ENCODE measurements around the gene TCF12. TPM values are rescaled to one million over a fixed set of nuclear protein-coding genes. Genes with fewer than 3 reads are reported as not detected.

TCF12 gene
- total RNA-seq, 3 donors from 2014 or later (not counting 1 experiment from before 2014, with no cell fraction given) = 84.1 to 111 (median 107) TPM

DNA sequence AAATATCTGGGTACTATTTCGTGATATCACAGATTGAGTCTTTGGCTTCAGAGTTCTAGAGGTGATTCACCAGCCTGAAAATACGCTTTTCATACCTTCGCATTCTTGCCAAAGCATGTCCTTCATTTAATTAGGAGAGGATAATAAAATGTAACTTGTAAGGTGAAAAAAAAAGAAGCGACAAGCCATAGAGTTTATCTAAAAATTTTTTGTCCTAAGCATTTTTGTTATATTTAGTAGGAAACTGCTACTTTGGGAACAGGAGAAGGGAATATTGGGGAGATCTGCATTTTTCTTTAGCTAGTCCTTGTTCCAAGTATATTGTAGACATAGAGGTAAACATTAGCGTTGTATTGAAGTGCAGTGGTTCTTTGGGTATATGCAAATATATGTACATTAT, 120.1 kb downstream of the TCF12 start:
- no peak overlapping the region for H3K4me3 ChIP-seq (ENCODE audit: low read length)
- no peak overlapping the region for H3K27ac Mint-ChIP-seq
- peaks cover 46 to 67% of the 10 kb centered on the region in 2 donors for H3K4me1 Mint-ChIP-seq
- H3K4me3 Mint-ChIP-seq = no peak overlapping the region
- no peaks in the 10 kb centered on the region for H3K27me3 ChIP-seq (ENCODE audit: control insufficient read depth, insufficient read depth, low read length)
- H3K9me3 ChIP-seq (ENCODE audit: control insufficient read depth, insufficient read depth, low read length) = no peaks in the 10 kb centered on the region
- no peaks in the 10 kb centered on the region for H3K36me3 ChIP-seq (ENCODE audit: control insufficient read depth, insufficient read depth, low read length)
- DNase-seq (no peak), ATAC-seq (no peak)
- no peaks in the 10 kb centered on the region for H3K9me3 Mint-ChIP-seq
- no peaks in the 10 kb centered on the region for H3K36me3 Mint-ChIP-seq
- H3K27me3 Mint-ChIP-seq (ENCODE audit: low read depth in 2 of 2) = no peaks in the 10 kb centered on the region
- peaks cover 5% of the 10 kb centered on the region for H3K4me1 ChIP-seq (ENCODE audit: control insufficient read depth, insufficient read depth, low read length)
- intact Hi-C loops (cut with micrococcal nuclease) = no loop called here
- TF ChIP-seq, protein P1, sequence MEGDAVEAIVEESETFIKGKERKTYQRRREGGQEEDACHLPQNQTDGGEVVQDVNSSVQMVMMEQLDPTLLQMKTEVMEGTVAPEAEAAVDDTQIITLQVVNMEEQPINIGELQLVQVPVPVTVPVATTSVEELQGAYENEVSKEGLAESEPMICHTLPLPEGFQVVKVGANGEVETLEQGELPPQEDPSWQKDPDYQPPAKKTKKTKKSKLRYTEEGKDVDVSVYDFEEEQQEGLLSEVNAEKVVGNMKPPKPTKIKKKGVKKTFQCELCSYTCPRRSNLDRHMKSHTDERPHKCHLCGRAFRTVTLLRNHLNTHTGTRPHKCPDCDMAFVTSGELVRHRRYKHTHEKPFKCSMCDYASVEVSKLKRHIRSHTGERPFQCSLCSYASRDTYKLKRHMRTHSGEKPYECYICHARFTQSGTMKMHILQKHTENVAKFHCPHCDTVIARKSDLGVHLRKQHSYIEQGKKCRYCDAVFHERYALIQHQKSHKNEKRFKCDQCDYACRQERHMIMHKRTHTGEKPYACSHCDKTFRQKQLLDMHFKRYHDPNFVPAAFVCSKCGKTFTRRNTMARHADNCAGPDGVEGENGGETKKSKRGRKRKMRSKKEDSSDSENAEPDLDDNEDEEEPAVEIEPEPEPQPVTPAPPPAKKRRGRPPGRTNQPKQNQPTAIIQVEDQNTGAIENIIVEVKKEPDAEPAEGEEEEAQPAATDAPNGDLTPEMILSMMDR (IDR thresholded peaks at IDR 0.05) = no peak
- H3K27ac ChIP-seq (ENCODE audit: low read length) = no peak overlapping the region
- 100% methylated on average over 5 of the region's 5 CpGs for WGBS (ENCODE audit: insufficient coverage)

DNA sequence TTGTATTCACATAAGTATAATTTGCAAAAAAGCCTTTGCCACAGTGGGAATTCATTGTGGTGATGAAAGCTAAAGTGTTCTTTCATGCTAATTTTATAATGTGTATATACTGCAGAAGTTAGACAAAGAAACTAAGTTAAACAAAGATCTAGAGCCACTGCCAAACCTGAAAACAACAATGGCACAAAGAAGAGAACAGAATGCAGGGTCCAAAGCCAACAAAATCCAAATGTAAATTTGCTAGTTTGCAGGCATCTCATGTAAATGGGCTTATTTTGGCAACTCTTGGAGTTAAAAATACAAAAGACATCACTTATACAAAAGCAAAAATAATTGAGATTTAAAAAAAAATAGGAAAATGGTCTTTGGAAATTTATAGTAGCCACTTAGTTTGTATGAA, 123.0 kb downstream of the TCF12 start:
- no peaks in the 10 kb centered on the region for H3K27me3 Mint-ChIP-seq (ENCODE audit: low read depth in 2 of 2)
- Histone ChIP-seq H3K4me1 (ENCODE audit: control insufficient read depth, insufficient read depth, low read length) (peaks cover 8% of the 10 kb centered on the region), H3K36me3 (ENCODE audit: control insufficient read depth, insufficient read depth, low read length) (no peaks in the 10 kb centered on the region), H3K27ac (ENCODE audit: low read length) (no peak overlapping the region), H3K9me3 (ENCODE audit: control insufficient read depth, insufficient read depth, low read length) (no peaks in the 10 kb centered on the region), H3K27me3 (ENCODE audit: control insufficient read depth, insufficient read depth, low read length) (no peaks in the 10 kb centered on the region), H3K4me3 (ENCODE audit: low read length) (no peak overlapping the region)
- no peak overlapping the region for H3K27ac Mint-ChIP-seq
- TF ChIP-seq, protein P1 (IDR thresholded peaks at IDR 0.05) = no peak
- peaks cover 44 to 75% of the 10 kb centered on the region in 2 donors for H3K4me1 Mint-ChIP-seq
- intact Hi-C loops (cut with micrococcal nuclease) = no loop called here
- no peaks in the 10 kb centered on the region for H3K9me3 Mint-ChIP-seq
- no peak for ATAC-seq
- H3K4me3 Mint-ChIP-seq = no peak overlapping the region
- DNase-seq = no peak
- H3K36me3 Mint-ChIP-seq = no peaks in the 10 kb centered on the region

DNA sequence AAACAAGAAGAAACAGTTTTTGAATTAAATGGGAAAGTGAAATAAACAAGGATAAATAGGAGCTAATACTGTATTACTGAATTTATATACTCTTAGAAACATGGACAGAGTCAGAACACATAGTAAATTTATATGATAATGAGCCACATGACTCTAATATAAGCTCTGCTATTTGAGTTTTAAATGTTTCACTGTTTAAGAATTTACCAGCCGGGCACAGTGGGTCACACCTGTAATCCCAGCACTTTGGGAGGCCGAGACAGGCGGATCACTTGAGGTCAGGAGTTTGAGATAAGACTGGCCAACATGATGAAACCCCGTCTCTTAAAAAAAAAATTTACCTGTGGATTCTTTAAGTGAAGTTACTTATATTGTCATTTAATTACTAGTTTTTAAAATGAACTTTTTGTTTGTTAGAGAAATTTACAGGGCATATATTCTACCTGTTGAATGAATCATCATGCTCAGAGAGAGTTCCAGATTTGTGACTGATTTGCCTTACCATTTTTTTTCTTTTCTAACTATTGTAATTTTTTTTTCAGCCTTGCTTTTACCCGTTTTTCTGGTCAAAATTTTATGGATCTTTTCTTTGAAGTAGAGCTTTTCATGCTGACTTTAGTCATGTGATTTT, 125.7 kb downstream of the TCF12 start:
- TF ChIP-seq, protein P1 (IDR thresholded peaks at IDR 0.05) = no peak
- WGBS (ENCODE audit: insufficient coverage) = 85% methylated on average over 4 of the region's 5 CpGs
- H3K36me3 Mint-ChIP-seq = no peaks in the 10 kb centered on the region
- intact Hi-C loops (cut with micrococcal nuclease) = no loop called here
- H3K9me3 Mint-ChIP-seq = no peaks in the 10 kb centered on the region
- no peaks in the 10 kb centered on the region for H3K36me3 ChIP-seq (ENCODE audit: control insufficient read depth, insufficient read depth, low read length)
- ATAC-seq (no peak), DNase-seq (no peak)
- H3K4me3 Mint-ChIP-seq = no peak overlapping the region
- H3K4me1 ChIP-seq (ENCODE audit: control insufficient read depth, insufficient read depth, low read length) = peaks cover 3% of the 10 kb centered on the region
- no peak overlapping the region for H3K4me3 ChIP-seq (ENCODE audit: low read length)
- no peaks in the 10 kb centered on the region for H3K27me3 Mint-ChIP-seq (ENCODE audit: low read depth in 2 of 2)
- peaks cover 37 to 65% of the 10 kb centered on the region in 2 donors for H3K4me1 Mint-ChIP-seq
- no peaks in the 10 kb centered on the region for H3K27me3 ChIP-seq (ENCODE audit: control insufficient read depth, insufficient read depth, low read length)
- no peak overlapping the region for H3K27ac Mint-ChIP-seq
- no peaks in the 10 kb centered on the region for H3K9me3 ChIP-seq (ENCODE audit: control insufficient read depth, insufficient read depth, low read length)
- no peak overlapping the region for H3K27ac ChIP-seq (ENCODE audit: low read length)

- H3K4me3 ChIP-seq (ENCODE audit: low read length) = no peak overlapping the region
- peaks cover 3% of the 10 kb centered on the region for H3K4me1 ChIP-seq (ENCODE audit: control insufficient read depth, insufficient read depth, low read length)
- Mint-ChIP-seq H3K27me3 (ENCODE audit: low read depth in 2 of 2) (no peaks in the 10 kb centered on the region), H3K36me3 (no peaks in the 10 kb centered on the region), H3K27ac (no peak overlapping the region), H3K4me3 (no peak overlapping the region), H3K9me3 (no peaks in the 10 kb centered on the region), H3K4me1 (peaks cover 33 to 62% of the 10 kb centered on the region in 2 donors)
- H3K27me3 ChIP-seq (ENCODE audit: control insufficient read depth, insufficient read depth, low read length) = no peaks in the 10 kb centered on the region
- TF ChIP-seq, protein P1 (IDR thresholded peaks at IDR 0.05) = no peak
- no peak for ATAC-seq
- intact Hi-C loops (cut with micrococcal nuclease) = no loop called here
- 100% methylated on average over 3 of the region's 4 CpGs for WGBS (ENCODE audit: insufficient coverage)
- H3K27ac ChIP-seq (ENCODE audit: low read length) = no peak overlapping the region
- H3K9me3 ChIP-seq (ENCODE audit: control insufficient read depth, insufficient read depth, low read length) = no peaks in the 10 kb centered on the region
- no peaks in the 10 kb centered on the region for H3K36me3 ChIP-seq (ENCODE audit: control insufficient read depth, insufficient read depth, low read length)
- DNase-seq = no peak
Measured at GRCh38 chr15:57044970-57045369, 126.5 kb downstream of the TCF12 start.
